Measurements from ENCODE around the gene NDUFA13. TPM values are rescaled to one million over a fixed set of nuclear protein-coding genes. Genes with fewer than 3 reads are reported as not detected.

NDUFA13 gene
- 62.0 and 185 TPM in 2 replicates for total RNA-seq

GRCh38 chr19:19515642-19516519, at the start of gene NDUFA13:
NDUFA13 (plus strand) TSS chr19:19516225; CDS start chr19:19516239, 14 bp downstream.

GRCh38 chr19:19514881-19515641, 964 bp upstream of the NDUFA13 start, which contains the start of gene TSSK6:
TSSK6 (minus strand) TSS chr19:19515548; CDS start chr19:19515427, 121 bp downstream.

DNA sequence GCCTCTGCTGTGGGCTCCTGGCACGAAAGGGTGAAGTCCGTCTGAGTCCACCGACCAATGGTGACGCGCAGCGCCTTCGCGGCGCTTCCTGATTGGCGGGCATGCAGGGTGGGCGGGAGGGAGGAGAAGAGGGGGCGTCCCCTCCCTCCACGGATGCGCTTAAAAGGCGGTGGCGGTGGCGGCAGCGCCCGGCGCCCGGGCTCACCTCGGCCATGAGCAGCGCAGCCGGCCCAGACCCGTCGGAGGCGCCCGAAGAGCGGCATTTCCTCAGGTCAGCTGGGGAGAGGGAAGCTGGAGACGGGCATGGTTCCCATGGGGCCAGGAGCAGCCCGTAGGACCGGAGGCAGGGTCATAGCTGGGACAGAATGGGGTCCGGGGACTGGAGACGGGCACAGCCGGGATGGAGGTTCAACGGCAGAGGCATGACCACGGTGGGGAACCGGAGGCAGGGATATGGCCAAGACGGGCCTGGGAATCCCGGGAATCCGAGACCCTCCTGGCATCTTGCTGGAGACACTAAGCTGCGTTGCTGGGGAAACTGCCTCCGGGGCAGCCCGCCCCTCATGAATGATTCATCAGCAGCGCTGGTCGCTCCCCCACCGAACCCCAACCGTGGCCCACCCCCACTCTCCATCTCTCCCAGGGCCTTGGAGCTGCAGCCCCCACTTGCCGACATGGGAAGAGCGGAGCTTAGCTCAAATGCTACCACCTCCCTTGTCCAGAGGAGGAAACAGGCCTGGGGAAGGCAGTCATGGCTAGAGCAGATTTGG, 12.9 kb downstream of the NDUFA13 start, which contains the start of gene YJEFN3:
YJEFN3 (plus strand) TSS at position 191 of the 770 bp plus-strand sequence; CDS start at position 213, 22 bp downstream.

DNA sequence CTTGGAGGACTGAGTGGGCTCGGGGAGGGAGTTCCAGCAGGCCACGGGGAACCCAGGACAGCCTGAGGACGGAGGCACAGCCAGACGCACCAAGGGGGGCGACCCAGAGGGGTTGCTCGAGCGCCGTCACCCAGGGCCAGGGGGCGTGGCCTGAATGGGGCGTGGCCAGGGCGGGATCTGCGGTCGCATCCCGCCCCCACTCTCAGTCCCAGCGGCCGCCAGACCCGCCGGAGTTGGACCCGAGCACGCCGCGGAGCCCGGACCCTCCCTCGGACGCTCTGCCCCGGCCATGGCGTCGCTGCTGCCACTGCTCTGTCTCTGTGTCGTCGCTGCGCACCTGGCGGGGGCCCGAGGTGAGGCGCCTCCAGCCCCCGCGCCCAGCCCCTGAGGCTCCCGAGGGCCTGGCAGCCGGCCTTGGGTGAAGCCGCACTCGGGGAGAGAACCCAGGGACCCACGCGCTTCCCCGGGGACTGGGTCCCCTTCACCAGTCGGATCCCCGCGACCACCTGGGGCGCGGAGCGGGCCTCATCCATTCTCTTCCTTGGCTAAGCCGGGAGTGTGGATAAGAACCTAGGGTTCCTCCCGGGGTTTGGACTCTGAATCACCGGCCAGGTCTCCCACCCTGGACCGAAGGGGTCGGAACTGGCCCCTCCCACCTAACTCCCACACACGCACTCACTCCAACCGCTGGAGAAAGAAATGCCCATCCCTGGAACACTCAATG, 22.2 kb downstream of the NDUFA13 start, which contains the start of gene CILP2:
CILP2 (plus strand) TSS at position 205 of the 724 bp plus-strand sequence; CDS start at position 290, 85 bp downstream.

Other genes with a start within 250 kb of the NDUFA13 start
- 1.1 and 2.8 TPM in 2 replicates for gene TM6SF2, start 242.9 kb upstream of the NDUFA13 start, total RNA-seq
- gene SUGP1, start 195.7 kb upstream of the NDUFA13 start, total RNA-seq = 35.0 and 44.8 TPM in 2 replicates
- gene MAU2, start 195.4 kb upstream of the NDUFA13 start, total RNA-seq = 46.0 and 48.8 TPM in 2 replicates
- gene GATAD2A, start 110.5 kb upstream of the NDUFA13 start, total RNA-seq = 61.7 and 121 TPM in 2 replicates
- 0.86 and 3.7 TPM in 2 replicates for gene TSSK6, start 677 bp upstream of the NDUFA13 start, total RNA-seq
- gene YJEFN3, start 12.7 kb downstream of the NDUFA13 start, total RNA-seq = 0.57 and 0.66 TPM in 2 replicates
- gene CILP2, start 22.0 kb downstream of the NDUFA13 start, total RNA-seq = 0.14 and 0.22 TPM in 2 replicates
- gene PBX4, start 102.5 kb downstream of the NDUFA13 start, total RNA-seq = 0.22 TPM in 1 of 2 replicates, not detected in the other
- gene LPAR2, start 112.0 kb downstream of the NDUFA13 start, total RNA-seq = 1.0 and 2.2 TPM in 2 replicates
- gene GMIP, start 127.4 kb downstream of the NDUFA13 start, total RNA-seq = 5.9 and 10.7 TPM in 2 replicates
- 70.5 and 94.9 TPM in 2 replicates for gene ATP13A1, start 147.5 kb downstream of the NDUFA13 start, total RNA-seq
- 2.8 and 9.3 TPM in 2 replicates for gene ZNF101, start 152.6 kb downstream of the NDUFA13 start, total RNA-seq
- 3.5 and 4.4 TPM in 2 replicates for gene ZNF14, start 216.9 kb downstream of the NDUFA13 start, total RNA-seq

All from placental pericyte (primary cell).